ENCODE data around the gene SETD2.

Gene SETD2

DNA sequence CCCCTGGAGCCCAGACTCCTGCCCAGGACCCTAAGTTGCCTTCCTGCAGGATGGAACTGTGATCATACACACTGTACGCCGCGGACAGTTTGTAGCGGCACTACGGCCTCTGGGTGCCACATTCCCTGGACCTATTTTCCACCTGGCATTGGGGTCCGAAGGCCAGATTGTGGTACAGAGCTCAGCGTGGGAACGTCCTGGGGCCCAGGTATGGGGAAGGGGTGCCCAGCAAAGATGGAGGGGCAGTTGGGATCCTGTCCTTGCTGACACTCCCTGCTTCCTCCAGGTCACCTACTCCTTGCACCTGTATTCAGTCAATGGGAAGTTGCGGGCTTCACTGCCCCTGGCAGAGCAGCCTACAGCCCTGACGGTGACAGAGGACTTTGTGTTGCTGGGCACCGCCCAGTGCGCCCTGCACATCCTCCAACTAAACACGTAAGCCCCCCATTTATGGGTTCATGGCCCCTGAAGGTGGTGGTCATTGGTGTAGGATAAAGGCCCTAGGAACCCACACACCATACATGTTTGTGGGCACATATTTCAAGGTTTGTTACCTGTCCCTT lies 155.6 kb downstream of the SETD2 start:
- Histone ChIP-seq H3K27ac (ENCODE audit: low read depth, low read length) (no peak overlapping the region), H3K9ac (ENCODE audit: low read depth in 1 of 2, low read length in 2 of 2) (no peak overlapping the region), H3K36me3 (ENCODE audit: control insufficient read depth in 1 of 2, insufficient read depth in 2 of 2, low read length in 2 of 2) (peaks cover 16 to 55% of the 10 kb centered on the region in 2 donors), H3K9me3 (ENCODE audit: control insufficient read depth in 1 of 2, low read length in 2 of 2) (no peaks in the 10 kb centered on the region), H3K4me3 (ENCODE audit: low read depth in 1 of 2, low read length in 2 of 2) (no peak overlapping the region), H3K4me1 (ENCODE audit: control insufficient read depth in 1 of 2, insufficient read depth in 2 of 2, low read length in 2 of 2) (no peaks in the 10 kb centered on the region), H3K27me3 (ENCODE audit: control insufficient read depth in 1 of 2, insufficient read depth in 2 of 2, low read length in 2 of 2) (no peaks in the 10 kb centered on the region)

GRCh38 chr3:47007482-47008233 lies 156.3 kb downstream of the SETD2 start:
- Histone ChIP-seq H3K27me3 (ENCODE audit: control insufficient read depth in 1 of 2, insufficient read depth in 2 of 2, low read length in 2 of 2) (no peaks in the 10 kb centered on the region), H3K4me1 (ENCODE audit: control insufficient read depth in 1 of 2, insufficient read depth in 2 of 2, low read length in 2 of 2) (no peaks in the 10 kb centered on the region), H3K27ac (ENCODE audit: low read depth, low read length) (no peak overlapping the region), H3K9me3 (ENCODE audit: control insufficient read depth in 1 of 2, low read length in 2 of 2) (no peaks in the 10 kb centered on the region), H3K9ac (ENCODE audit: low read depth in 1 of 2, low read length in 2 of 2) (no peak overlapping the region), H3K4me3 (ENCODE audit: low read depth in 1 of 2, low read length in 2 of 2) (no peak overlapping the region), H3K36me3 (ENCODE audit: control insufficient read depth in 1 of 2, insufficient read depth in 2 of 2, low read length in 2 of 2) (peaks cover 21 to 61% of the 10 kb centered on the region in 2 donors)

- no peak overlapping the region for H3K27ac ChIP-seq (ENCODE audit: low read depth, low read length)
- H3K4me1 ChIP-seq (ENCODE audit: control insufficient read depth in 1 of 2, insufficient read depth in 2 of 2, low read length in 2 of 2) = no peaks in the 10 kb centered on the region
- H3K27me3 ChIP-seq (ENCODE audit: control insufficient read depth in 1 of 2, insufficient read depth in 2 of 2, low read length in 2 of 2) = no peaks in the 10 kb centered on the region
- no peaks in the 10 kb centered on the region for H3K9me3 ChIP-seq (ENCODE audit: control insufficient read depth in 1 of 2, low read length in 2 of 2)
- no peak overlapping the region for H3K9ac ChIP-seq (ENCODE audit: low read depth in 1 of 2, low read length in 2 of 2)
- peaks cover 27 to 68% of the 10 kb centered on the region in 2 donors for H3K36me3 ChIP-seq (ENCODE audit: control insufficient read depth in 1 of 2, insufficient read depth in 2 of 2, low read length in 2 of 2)
- no peak overlapping the region for H3K4me3 ChIP-seq (ENCODE audit: low read depth in 1 of 2, low read length in 2 of 2)
Observed at GRCh38 chr3:47007001-47007400, 156.9 kb downstream of the SETD2 start.

DNA sequence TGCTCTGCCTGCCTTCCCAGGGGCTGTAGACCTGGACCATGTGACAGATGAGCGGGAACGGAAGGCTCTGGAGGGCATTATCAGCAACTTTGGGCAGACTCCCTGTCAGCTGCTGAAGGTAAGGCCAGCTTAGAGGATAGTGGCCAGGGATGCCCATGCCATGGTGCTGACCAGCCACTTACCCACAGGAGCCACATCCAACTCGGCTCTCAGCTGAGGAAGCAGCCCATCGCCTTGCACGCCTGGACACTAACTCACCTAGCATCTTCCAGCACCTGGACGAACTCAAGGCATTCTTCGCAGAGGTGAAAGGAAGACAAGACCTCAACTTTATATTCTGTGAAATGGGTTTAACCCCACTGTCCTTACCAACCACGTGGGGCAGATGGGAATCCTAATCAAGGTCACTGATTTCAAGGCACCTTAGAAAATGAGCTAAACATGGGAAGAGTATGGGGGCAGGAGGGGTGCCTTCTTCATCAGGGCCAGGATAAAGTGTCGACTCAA lies 157.7 kb downstream of the SETD2 start:
- Histone ChIP-seq H3K36me3 (ENCODE audit: control insufficient read depth in 1 of 2, insufficient read depth in 2 of 2, low read length in 2 of 2) (peaks cover 33 to 76% of the 10 kb centered on the region in 2 donors), H3K9me3 (ENCODE audit: control insufficient read depth in 1 of 2, low read length in 2 of 2) (no peaks in the 10 kb centered on the region)

GRCh38 chr3:47005212-47006144 lies 158.4 kb downstream of the SETD2 start:
- no peaks in the 10 kb centered on the region for H3K27me3 ChIP-seq (ENCODE audit: control insufficient read depth in 1 of 2, insufficient read depth in 2 of 2, low read length in 2 of 2)
- H3K9ac ChIP-seq (ENCODE audit: low read depth in 1 of 2, low read length in 2 of 2) = no peak overlapping the region
- no peaks in the 10 kb centered on the region for H3K4me1 ChIP-seq (ENCODE audit: control insufficient read depth in 1 of 2, insufficient read depth in 2 of 2, low read length in 2 of 2)
- H3K4me3 ChIP-seq (ENCODE audit: low read depth in 1 of 2, low read length in 2 of 2) = no peak overlapping the region
- H3K27ac ChIP-seq (ENCODE audit: low read depth, low read length) = no peak overlapping the region
- H3K36me3 ChIP-seq (ENCODE audit: control insufficient read depth in 1 of 2, insufficient read depth in 2 of 2, low read length in 2 of 2) = peaks cover 38 to 83% of the 10 kb centered on the region in 2 donors
- H3K9me3 ChIP-seq (ENCODE audit: control insufficient read depth in 1 of 2, low read length in 2 of 2) = no peaks in the 10 kb centered on the region

More for the DNA sequence above, 157.7 kb downstream of the SETD2 start:
- Histone ChIP-seq H3K4me3 (ENCODE audit: low read depth in 1 of 2, low read length in 2 of 2) (no peak overlapping the region), H3K27ac (ENCODE audit: low read depth, low read length) (no peak overlapping the region), H3K4me1 (ENCODE audit: control insufficient read depth in 1 of 2, insufficient read depth in 2 of 2, low read length in 2 of 2) (no peaks in the 10 kb centered on the region), H3K9ac (ENCODE audit: low read depth in 1 of 2, low read length in 2 of 2) (no peak overlapping the region), H3K27me3 (ENCODE audit: control insufficient read depth in 1 of 2, insufficient read depth in 2 of 2, low read length in 2 of 2) (no peaks in the 10 kb centered on the region)

- Histone ChIP-seq H3K9ac (ENCODE audit: low read depth in 1 of 2, low read length in 2 of 2) (no peak overlapping the region), H3K27me3 (ENCODE audit: control insufficient read depth in 1 of 2, insufficient read depth in 2 of 2, low read length in 2 of 2) (no peaks in the 10 kb centered on the region), H3K36me3 (ENCODE audit: control insufficient read depth in 1 of 2, insufficient read depth in 2 of 2, low read length in 2 of 2) (peaks cover 45 to 90% of the 10 kb centered on the region in 2 donors), H3K9me3 (ENCODE audit: control insufficient read depth in 1 of 2, low read length in 2 of 2) (no peaks in the 10 kb centered on the region), H3K4me3 (ENCODE audit: low read depth in 1 of 2, low read length in 2 of 2) (no peak overlapping the region), H3K4me1 (ENCODE audit: control insufficient read depth in 1 of 2, insufficient read depth in 2 of 2, low read length in 2 of 2) (no peaks in the 10 kb centered on the region), H3K27ac (ENCODE audit: low read depth, low read length) (no peak overlapping the region)
Observed at GRCh38 chr3:47004369-47005211, 159.3 kb downstream of the SETD2 start.

DNA sequence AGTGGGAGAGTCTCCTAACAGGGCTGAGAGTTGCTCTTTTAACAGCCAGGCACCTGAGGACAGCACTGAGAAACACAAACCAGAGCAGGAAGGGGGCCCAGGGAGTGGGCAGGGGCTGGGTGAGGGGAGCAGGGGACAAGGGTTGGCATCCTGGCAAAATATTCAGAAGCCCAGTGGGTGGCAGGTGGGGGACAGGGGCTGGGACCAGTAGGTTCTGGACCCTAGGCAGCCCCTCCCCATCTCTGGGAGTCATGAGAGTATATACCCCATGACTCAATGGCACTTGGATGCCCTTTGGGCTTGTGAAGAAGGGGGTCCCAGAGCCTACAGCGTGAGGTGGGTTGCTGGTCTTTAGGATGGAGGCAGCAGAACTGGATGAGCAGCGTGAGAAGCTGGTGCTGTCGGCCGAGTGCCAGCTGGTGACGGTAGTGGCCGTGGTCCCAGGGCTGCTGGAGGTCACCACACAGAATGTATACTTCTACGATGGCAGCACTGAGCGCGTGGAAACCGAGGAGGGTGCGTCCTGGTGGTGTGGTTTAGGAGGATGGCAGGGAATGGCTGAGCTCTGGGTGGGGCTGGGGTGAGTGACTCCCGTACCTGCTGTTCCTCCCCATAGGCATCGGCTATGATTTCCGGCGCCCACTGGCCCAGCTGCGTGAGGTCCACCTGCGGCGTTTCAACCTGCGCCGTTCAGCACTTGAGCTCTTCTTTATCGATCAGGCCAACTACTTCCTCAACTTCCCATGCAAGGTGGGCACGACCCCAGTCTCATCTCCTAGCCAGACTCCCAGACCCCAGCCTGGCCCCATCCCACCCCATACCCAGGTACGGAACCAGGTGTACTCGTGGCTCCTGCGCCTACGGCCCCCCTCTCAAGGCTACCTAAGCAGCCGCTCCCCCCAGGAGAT lies 160.2 kb downstream of the SETD2 start:
- Histone ChIP-seq H3K27ac (ENCODE audit: low read depth, low read length) (no peak overlapping the region), H3K27me3 (ENCODE audit: control insufficient read depth in 1 of 2, insufficient read depth in 2 of 2, low read length in 2 of 2) (no peaks in the 10 kb centered on the region), H3K9ac (ENCODE audit: low read depth in 1 of 2, low read length in 2 of 2) (no peak overlapping the region), H3K36me3 (ENCODE audit: control insufficient read depth in 1 of 2, insufficient read depth in 2 of 2, low read length in 2 of 2) (peaks cover 53 to 96% of the 10 kb centered on the region in 2 donors), H3K9me3 (ENCODE audit: control insufficient read depth in 1 of 2, low read length in 2 of 2) (no peaks in the 10 kb centered on the region), H3K4me1 (ENCODE audit: control insufficient read depth in 1 of 2, insufficient read depth in 2 of 2, low read length in 2 of 2) (no peaks in the 10 kb centered on the region), H3K4me3 (ENCODE audit: low read depth in 1 of 2, low read length in 2 of 2) (no peak overlapping the region)

DNA sequence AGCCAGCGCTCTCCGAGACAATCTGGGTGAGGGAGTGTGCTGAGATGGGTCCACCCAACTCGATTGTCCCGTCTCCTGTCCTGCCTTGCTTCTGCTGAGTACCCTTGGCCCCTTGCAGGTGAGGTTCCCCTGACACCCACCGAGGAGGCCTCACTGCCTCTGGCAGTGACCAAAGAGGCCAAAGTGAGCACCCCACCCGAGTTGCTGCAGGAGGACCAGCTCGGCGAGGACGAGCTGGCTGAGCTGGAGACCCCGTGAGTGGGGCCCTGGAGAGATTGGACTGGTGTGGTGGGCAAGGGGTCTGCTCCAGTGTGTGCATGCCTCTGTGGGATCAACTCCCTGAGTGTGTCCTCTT lies 160.9 kb downstream of the SETD2 start:
- no peak overlapping the region for H3K4me3 ChIP-seq (ENCODE audit: low read depth in 1 of 2, low read length in 2 of 2)
- no peaks in the 10 kb centered on the region for H3K9me3 ChIP-seq (ENCODE audit: control insufficient read depth in 1 of 2, low read length in 2 of 2)
- H3K27me3 ChIP-seq (ENCODE audit: control insufficient read depth in 1 of 2, insufficient read depth in 2 of 2, low read length in 2 of 2) = no peaks in the 10 kb centered on the region
- H3K9ac ChIP-seq (ENCODE audit: low read depth in 1 of 2, low read length in 2 of 2) = no peak overlapping the region
- peaks cover 4% of the 10 kb centered on the region in 2 donors for H3K4me1 ChIP-seq (ENCODE audit: control insufficient read depth in 1 of 2, insufficient read depth in 2 of 2, low read length in 2 of 2)
- no peak overlapping the region for H3K27ac ChIP-seq (ENCODE audit: low read depth, low read length)
- peaks cover 49 to 94% of the 10 kb centered on the region in 2 donors for H3K36me3 ChIP-seq (ENCODE audit: control insufficient read depth in 1 of 2, insufficient read depth in 2 of 2, low read length in 2 of 2)

Data from duodenal mucosa (tissue), 2 donors.